HG03439 (cell line): ENCODE results near the gene MYO7B.

ENCODE experiments used
- ATAC-seq: cut with Tn5 transposase; IDR thresholded peaks from one replicate; pipeline ENCODE4 v1.9.1; 2021; ENCODE audit warnings: mild to moderate bottlenecking, moderate library complexity; ENCODE audit not compliant: unreplicated experiment

The MYO7B gene

GRCh38 chr2:127674241-127675209 lies 139.0 kb downstream of the MYO7B start:
- ATAC-seq, result no peak

GRCh38 chr2:127675331-127676261 lies 140.1 kb downstream of the MYO7B start, which contains the start of gene LIMS2:
Gene LIMS2 (minus strand): TSS chr2:127675530. CDS start chr2:127675024, 506 bp downstream.
- ATAC-seq, result no peak

- ATAC-seq, result no peak
Observed at GRCh38 chr2:127676906-127677305, 141.4 kb downstream of the MYO7B start.

GRCh38 chr2:127678531-127678930 lies 143.0 kb downstream of the MYO7B start:
- no peak for ATAC-seq

GRCh38 chr2:127678991-127679390 lies 143.5 kb downstream of the MYO7B start:
- ATAC-seq, result no peak

GRCh38 chr2:127679680-127680361 lies 144.3 kb downstream of the MYO7B start:
- no peak for ATAC-seq

GRCh38 chr2:127680706-127681287 lies 145.3 kb downstream of the MYO7B start:
- no peak for ATAC-seq

GRCh38 chr2:127681288-127681804 lies 145.9 kb downstream of the MYO7B start:
- ATAC-seq, result no peak

GRCh38 chr2:127681976-127682857 lies 146.7 kb downstream of the MYO7B start:
- ATAC-seq, result no peak

GRCh38 chr2:127683056-127683455 lies 147.6 kb downstream of the MYO7B start:
- ATAC-seq, result no peak

- ATAC-seq, result no peak
Observed at GRCh38 chr2:127683757-127684156, 148.3 kb downstream of the MYO7B start.

GRCh38 chr2:127685410-127686080 lies 150.1 kb downstream of the MYO7B start:
- ATAC-seq, result no peak
